Loucy (cell line): ENCODE data around the gene TSPAN13.

ENCODE experiments used
- H2AFZ ChIP-seq: fragments of 200-600 bp; sonication (generic); 2 replicates; pipeline ENCODE4 v1.6.0; 2016; ENCODE audit warnings: antibody characterized with exemption, mild to moderate bottlenecking, low read length, moderate library complexity
- H3F3A ChIP-seq: fragments of 200-600 bp; 2 replicates; pipeline ENCODE4 v1.6.0; 2016; ENCODE audit warnings: antibody characterized with exemption, low read depth, mild to moderate bottlenecking
- H3K27me3 ChIP-seq: fragments of 200-600 bp; sonication (generic); 2 replicates; pipeline ENCODE4 v1.6.1; 2014; ENCODE audit warnings: low read length, mild to moderate bottlenecking; ENCODE audit not compliant: insufficient read depth, poor library complexity, severe bottlenecking
- H3K36me3 ChIP-seq: fragments of 200-600 bp; sonication (generic); 2 replicates; pipeline ENCODE4 v1.6.1; 2016; ENCODE audit warnings: low read length; ENCODE audit not compliant: insufficient read depth
- H3K4me1 ChIP-seq: fragments of 200-600 bp; sonication (generic); 2 replicates; pipeline ENCODE4 v1.5.1; 2014; ENCODE audit warnings: low read length, mild to moderate bottlenecking; ENCODE audit not compliant: insufficient read depth, poor library complexity, severe bottlenecking
- H3K4me2 ChIP-seq: fragments of 200-600 bp; sonication (generic); 2 replicates; pipeline ENCODE4 v1.6.0; 2014; ENCODE audit warnings: antibody characterized with exemption, low read length, low read depth, mild to moderate bottlenecking; ENCODE audit not compliant: poor library complexity, severe bottlenecking
- H3K4me3 ChIP-seq: fragments of 200-600 bp; sonication (generic); 2 replicates; pipeline ENCODE4 v1.5.1; 2014; ENCODE audit warnings: low read length, mild to moderate bottlenecking, mixed read lengths; ENCODE audit not compliant: poor library complexity, severe bottlenecking
- H3K79me2 ChIP-seq: fragments of 200-600 bp; sonication (generic); 2 replicates; pipeline ENCODE4 v1.6.1; 2014; ENCODE audit warnings: low read length; ENCODE audit not compliant: insufficient read depth
- H3K9ac ChIP-seq: fragments of 200-600 bp; sonication (generic); 2 replicates; pipeline ENCODE4 v1.6.0; 2014; ENCODE audit warnings: mild to moderate bottlenecking, low read depth, low read length, moderate library complexity; ENCODE audit not compliant: poor library complexity, severe bottlenecking
- H3K9me2 ChIP-seq: fragments of 200-600 bp; sonication (generic); replicated peaks from 2 replicates; pipeline ENCODE4 v1.6.1; 2016; ENCODE audit warnings: low read depth, low read length, mixed read lengths
- H3K9me3 ChIP-seq: fragments of 200-600 bp; sonication (generic); 2 replicates; pipeline ENCODE4 v1.6.1; 2014; ENCODE audit warnings: mild to moderate bottlenecking, antibody characterized with exemption, low read length, low read depth; ENCODE audit not compliant: insufficient read depth
- H4K20me1 ChIP-seq: fragments of 200-600 bp; sonication (generic); 2 replicates; pipeline ENCODE4 v1.6.0; 2014; ENCODE audit warnings: antibody characterized with exemption, low read length, mild to moderate bottlenecking; ENCODE audit not compliant: insufficient read depth, poor library complexity, severe bottlenecking
- CTCF ChIP-seq: fragments of 200-600 bp; sonication (generic); conservative IDR thresholded peaks from 2 replicates; pipeline ENCODE4 v1.5.1; 2014; ENCODE audit warnings: mild to moderate bottlenecking, antibody characterized with exemption, low read length
- EZH2phosphoT487 ChIP-seq: fragments of 200-600 bp; IDR thresholded peaks from 2 replicates; pipeline ENCODE4 v1.6.1; 2018; ENCODE audit warnings: antibody characterized with exemption, mild to moderate bottlenecking, moderate library complexity, borderline replicate concordance

TSPAN13 gene

GRCh38 chr7:16727736-16728135 lies 25.8 kb upstream of the TSPAN13 start:
- H3F3A ChIP-seq = no peaks in the 10 kb centered on the region
- no peaks in the 10 kb centered on the region for H3K36me3 ChIP-seq
- H3K4me2 ChIP-seq = no peak overlapping the region
- H4K20me1 ChIP-seq = no peaks in the 10 kb centered on the region
- H3K9me3 ChIP-seq = no peaks in the 10 kb centered on the region
- no peaks in the 10 kb centered on the region for H3K4me1 ChIP-seq
- H3K9ac ChIP-seq = no peak overlapping the region
- TF ChIP-seq CTCF (no peak), EZH2phosphoT487 (no peak)
- H2AFZ ChIP-seq = no peak overlapping the region
- H3K4me3 ChIP-seq = no peak overlapping the region
- H3K27me3 ChIP-seq = no peaks in the 10 kb centered on the region
- no peaks in the 10 kb centered on the region for H3K9me2 ChIP-seq
- no peaks in the 10 kb centered on the region for H3K79me2 ChIP-seq

- TF ChIP-seq EZH2phosphoT487 (no peak), CTCF (no peak)
- H3K79me2 ChIP-seq = no peaks in the 10 kb centered on the region
These were observed 24.7 kb upstream of the TSPAN13 start for GRCh38 chr7:16728811-16729210.

GRCh38 chr7:16729541-16729940 lies 24.0 kb upstream of the TSPAN13 start:
- H3K9me3 ChIP-seq = no peaks in the 10 kb centered on the region

More at GRCh38 chr7:16728811-16729210, 24.7 kb upstream of the TSPAN13 start:
- H3K4me3 ChIP-seq = no peak overlapping the region
- no peaks in the 10 kb centered on the region for H3K9me2 ChIP-seq
- H3F3A ChIP-seq = no peaks in the 10 kb centered on the region
- no peaks in the 10 kb centered on the region for H3K36me3 ChIP-seq
- H3K9me3 ChIP-seq = no peaks in the 10 kb centered on the region
- H3K4me2 ChIP-seq = no peak overlapping the region
- no peaks in the 10 kb centered on the region for H3K4me1 ChIP-seq
- H4K20me1 ChIP-seq = no peaks in the 10 kb centered on the region
- no peak overlapping the region for H3K9ac ChIP-seq
- H2AFZ ChIP-seq = no peak overlapping the region
- H3K27me3 ChIP-seq = no peaks in the 10 kb centered on the region

More at GRCh38 chr7:16729541-16729940, 24.0 kb upstream of the TSPAN13 start:
- no peaks in the 10 kb centered on the region for H3K36me3 ChIP-seq
- no peaks in the 10 kb centered on the region for H3K27me3 ChIP-seq
- TF ChIP-seq EZH2phosphoT487 (no peak), CTCF (no peak)
- H4K20me1 ChIP-seq = no peaks in the 10 kb centered on the region
- H3K4me2 ChIP-seq = no peak overlapping the region
- H3F3A ChIP-seq = no peaks in the 10 kb centered on the region
- no peaks in the 10 kb centered on the region for H3K9me2 ChIP-seq
- no peaks in the 10 kb centered on the region for H3K79me2 ChIP-seq
- H3K4me3 ChIP-seq = no peak overlapping the region
- H3K9ac ChIP-seq = no peak overlapping the region
- no peaks in the 10 kb centered on the region for H3K4me1 ChIP-seq
- H2AFZ ChIP-seq = no peak overlapping the region
